Gastroesophageal sphincter (tissue), 4 donors: ENCODE data around the gene CD300H. TPM values are rescaled to one million over a fixed set of nuclear protein-coding genes. Genes with fewer than 3 reads are reported as not detected.

Experiments
- ATAC-seq: fragments of 150-250 bp; one replicate; pipeline ENCODE4 v1.9.1; 2016; ENCODE audit warnings: mild to moderate bottlenecking, moderate library complexity
- H3K27ac ChIP-seq, 4 donors: fragments of 200-600 bp; sonication (generic) in 3 of 4; 1 replicate in 3 of 4; 2 replicates in 1 of 4; pipeline ENCODE4 v1.5.1; 2016 to 2019
- H3K27me3 ChIP-seq: fragments of 200-600 bp; sonication (generic); one replicate; pipeline ENCODE4 v1.5.1; 2019
- H3K36me3 ChIP-seq, 2 donors: fragments of 200-600 bp; sonication (generic); one replicate each; pipeline ENCODE4 v1.5.1; 2019; ENCODE audit warnings: control low read depth in 1 of 2
- H3K4me1 ChIP-seq, 3 donors: fragments of 200-600 bp; sonication (generic); 1 replicate in 2 of 3; 2 replicates in 1 of 3; pipeline ENCODE4 v1.5.1; 2016 to 2019; ENCODE audit warnings: control low read depth in 2 of 3
- H3K4me3 ChIP-seq, 2 donors: fragments of 200-600 bp; sonication (generic); one replicate each; pipeline ENCODE4 v1.5.1; 2019; ENCODE audit warnings: mild to moderate bottlenecking in 1 of 2, moderate library complexity in 1 of 2
- H3K9me3 ChIP-seq, 3 donors: fragments of 200-600 bp; sonication (generic); one replicate each; pipeline ENCODE4 v1.5.1; 2017 to 2019; ENCODE audit warnings: control low read depth in 2 of 3
- CTCF ChIP-seq, 4 experiments: fragments of 200-600 bp in 2 of 4; fragments of 450-650 bp in 2 of 4; sonication (generic) in 1 of 4; IDR thresholded peaks; one replicate each; pipeline ENCODE4 v1.5.1; 2017 to 2019; ENCODE audit warnings: antibody characterized with exemption in 4 of 4, mild to moderate bottlenecking in 2 of 4, moderate library complexity in 2 of 4
- EP300 ChIP-seq: sonication (generic); formaldehyde crosslinking; IDR thresholded peaks from one replicate; pipeline ENCODE4 v1.6.1; 2017; ENCODE audit warnings: antibody characterized with exemption, mild to moderate bottlenecking
- POLR2A ChIP-seq, 2 donors: fragments of 450-650 bp; IDR thresholded peaks; one replicate each; pipeline ENCODE4 v1.6.1; 2017; ENCODE audit warnings: antibody characterized with exemption in 2 of 2, mild to moderate bottlenecking in 2 of 2, moderate library complexity in 1 of 2
- POLR2AphosphoS5 ChIP-seq: sonication (generic); formaldehyde crosslinking; IDR thresholded peaks from one replicate; pipeline ENCODE4 v1.6.1; 2017; ENCODE audit warnings: antibody characterized with exemption
- WGBS, 2 donors: methylation state at CpG; one replicate each; pipeline ENCODE4 v1.1.5; 2018; ENCODE audit warnings: low coverage in 1 of 2; 5-methylcytosine and 5-hydroxymethylcytosine counted together
- total RNA-seq, 4 donors: library from RNA; depleted of rRNA; stranded (reverse); fragments of >200 nt; gene quantifications; one replicate each; pipeline ENCODE4 v1.1.0, GENCODE V29; 2016

The CD300H gene
- total RNA-seq, 4 donors from 2014 or later, result not detected

- Histone ChIP-seq H3K9me3 (peaks cover 0 to 14% (median 0%) of the 10 kb centered on the region in 3 donors), H3K4me1 (no peaks in the 10 kb centered on the region), H3K36me3 (no peaks in the 10 kb centered on the region), H3K4me3 (no peak overlapping the region), H3K27me3 (peaks cover 27% of the 10 kb centered on the region), H3K27ac (no peak overlapping the region)
- WGBS, 2 donors, result 83 to 89% methylated on average over 9 to 14 of the region's 14 CpGs
- no peak for ATAC-seq
- no peak for TF ChIP-seq CTCF (IDR thresholded peaks at IDR 0.05)
- TF ChIP-seq EP300, result no peak
- TF ChIP-seq POLR2A (IDR thresholded peaks at IDR 0.05), result no peak
- TF ChIP-seq POLR2AphosphoS5, result no peak
These were observed 41.5 kb downstream of the CD300H start for GRCh38 chr17:74525781-74526288.

GRCh38 chr17:74525465-74525725 lies 41.9 kb downstream of the CD300H start:
- no peaks in the 10 kb centered on the region for H3K36me3 ChIP-seq
- peaks cover 26% of the 10 kb centered on the region for H3K27me3 ChIP-seq
- H3K27ac ChIP-seq, result no peak overlapping the region
- H3K9me3 ChIP-seq, result peaks cover 0 to 14% (median 0%) of the 10 kb centered on the region in 3 donors
- TF ChIP-seq CTCF (IDR thresholded peaks at IDR 0.05), result no peak
- TF ChIP-seq POLR2A (IDR thresholded peaks at IDR 0.05), result no peak
- TF ChIP-seq EP300, result no peak
- no peak for TF ChIP-seq POLR2AphosphoS5
- no peaks in the 10 kb centered on the region for H3K4me1 ChIP-seq
- 89% methylated on average over 1 of the region's 1 CpG; no CpG with 5 or more reads in 1 of the 2 donors for WGBS, 2 donors
- H3K4me3 ChIP-seq, result no peak overlapping the region
- ATAC-seq, result no peak

- Histone ChIP-seq H3K27ac (no peak overlapping the region), H3K27me3 (peaks cover 26% of the 10 kb centered on the region), H3K4me1 (no peaks in the 10 kb centered on the region), H3K36me3 (no peaks in the 10 kb centered on the region), H3K4me3 (no peak overlapping the region), H3K9me3 (peaks cover 0 to 14% (median 0%) of the 10 kb centered on the region in 3 donors)
- no peak for TF ChIP-seq CTCF (IDR thresholded peaks at IDR 0.05)
- no peak for TF ChIP-seq POLR2A (IDR thresholded peaks at IDR 0.05)
- TF ChIP-seq EP300, result no peak
- TF ChIP-seq POLR2AphosphoS5, result no peak
- 57 to 68% methylated on average over 3 of the region's 11 CpGs for WGBS, 2 donors
- ATAC-seq, result no peak
These were observed 42.5 kb downstream of the CD300H start for GRCh38 chr17:74524653-74525464.

GRCh38 chr17:74523308-74523707 lies 44.0 kb downstream of the CD300H start:
- no peak overlapping the region for H3K4me3 ChIP-seq
- WGBS, 2 donors, result 80 to 100% methylated on average over 1 to 2 of the region's 3 CpGs
- H3K4me1 ChIP-seq, result no peaks in the 10 kb centered on the region
- no peak overlapping the region for H3K27ac ChIP-seq
- no peaks in the 10 kb centered on the region for H3K36me3 ChIP-seq
- peaks cover 0 to 14% (median 0%) of the 10 kb centered on the region in 3 donors for H3K9me3 ChIP-seq
- no peak for TF ChIP-seq POLR2AphosphoS5
- no peak for TF ChIP-seq EP300
- TF ChIP-seq POLR2A (IDR thresholded peaks at IDR 0.05), result no peak
- no peak for TF ChIP-seq CTCF (IDR thresholded peaks at IDR 0.05)
- ATAC-seq, result no peak
- H3K27me3 ChIP-seq, result peaks cover 26% of the 10 kb centered on the region
